ENCODE measurements around the gene FAM209B.

DNA sequence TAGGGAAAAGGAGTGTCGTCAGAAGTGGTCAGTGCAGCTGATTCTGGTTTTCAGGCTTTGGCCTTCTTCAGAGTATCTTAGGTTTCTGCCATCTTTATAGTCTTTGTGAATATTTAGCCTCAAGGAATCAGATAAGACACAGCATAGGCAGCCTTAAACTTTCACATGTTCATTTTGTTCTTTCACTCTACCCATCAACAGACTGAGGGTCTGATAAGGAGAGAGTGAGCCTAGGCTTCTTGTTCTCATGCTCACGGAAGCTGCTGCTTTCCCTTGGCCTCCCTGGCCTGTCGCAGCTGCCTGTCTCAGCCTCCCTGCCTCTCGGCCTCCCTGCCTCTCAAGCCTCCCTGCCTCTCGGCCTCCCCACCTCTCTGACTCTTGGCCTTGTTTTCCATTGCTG is 44.5 kb upstream of the FAM209B start:
- TF ChIP-seq, protein P1, sequence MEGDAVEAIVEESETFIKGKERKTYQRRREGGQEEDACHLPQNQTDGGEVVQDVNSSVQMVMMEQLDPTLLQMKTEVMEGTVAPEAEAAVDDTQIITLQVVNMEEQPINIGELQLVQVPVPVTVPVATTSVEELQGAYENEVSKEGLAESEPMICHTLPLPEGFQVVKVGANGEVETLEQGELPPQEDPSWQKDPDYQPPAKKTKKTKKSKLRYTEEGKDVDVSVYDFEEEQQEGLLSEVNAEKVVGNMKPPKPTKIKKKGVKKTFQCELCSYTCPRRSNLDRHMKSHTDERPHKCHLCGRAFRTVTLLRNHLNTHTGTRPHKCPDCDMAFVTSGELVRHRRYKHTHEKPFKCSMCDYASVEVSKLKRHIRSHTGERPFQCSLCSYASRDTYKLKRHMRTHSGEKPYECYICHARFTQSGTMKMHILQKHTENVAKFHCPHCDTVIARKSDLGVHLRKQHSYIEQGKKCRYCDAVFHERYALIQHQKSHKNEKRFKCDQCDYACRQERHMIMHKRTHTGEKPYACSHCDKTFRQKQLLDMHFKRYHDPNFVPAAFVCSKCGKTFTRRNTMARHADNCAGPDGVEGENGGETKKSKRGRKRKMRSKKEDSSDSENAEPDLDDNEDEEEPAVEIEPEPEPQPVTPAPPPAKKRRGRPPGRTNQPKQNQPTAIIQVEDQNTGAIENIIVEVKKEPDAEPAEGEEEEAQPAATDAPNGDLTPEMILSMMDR (conservative IDR thresholded peaks at IDR 0.05; ENCODE audit: low read length) = no peak
- no peak for TF ChIP-seq EZH2phosphoT487 (IDR thresholded peaks at IDR 0.05; ENCODE audit: borderline replicate concordance, low read depth, low read length)
